Measurements from ENCODE around the gene SECISBP2L.
A peak's percentile ranks its signal among the peaks of the same experiment; 100 is the strongest.

Gene SECISBP2L

GRCh38 chr15:49062900-49063299 lies 16.7 kb upstream of the SECISBP2L start:
- Histone ChIP-seq H3K9me3 (ENCODE audit: low read depth, low read length) (no peaks in the 10 kb centered on the region), H3K36me3 (ENCODE audit: insufficient read depth, low read length) (no peaks in the 10 kb centered on the region), H3K27ac (no peak overlapping the region), H3K9ac (ENCODE audit: insufficient read length) (no peak overlapping the region), H3K4me3 (no peak overlapping the region)
- no peak for DNase-seq (ENCODE audit: low read depth, low spot score)
- no peak for TF ChIP-seq POLR2AphosphoS5 (IDR thresholded peaks at IDR 0.05; ENCODE audit: borderline replicate concordance, low read depth, low read length)
- no peak for TF ChIP-seq EZH2 (IDR thresholded peaks at IDR 0.05)

GRCh38 chr15:49060710-49061495 lies 14.7 kb upstream of the SECISBP2L start:
- no peak overlapping the region for H3K4me3 ChIP-seq
- no peak overlapping the region for H3K27ac ChIP-seq
- DNase-seq (ENCODE audit: low read depth, low spot score): no peak
- H3K36me3 ChIP-seq (ENCODE audit: insufficient read depth, low read length): no peaks in the 10 kb centered on the region
- H3K9ac ChIP-seq (ENCODE audit: insufficient read length): no peak overlapping the region
- TF ChIP-seq FOXP2 (optimal IDR thresholded peaks at IDR 0.05; ENCODE audit: control extremely low read depth, extremely low read length, insufficient read depth) (no peak), POLR2AphosphoS5 (IDR thresholded peaks at IDR 0.05; ENCODE audit: borderline replicate concordance, low read depth, low read length) (no peak), EZH2 (IDR thresholded peaks at IDR 0.05) (no peak)
- no peaks in the 10 kb centered on the region for H3K9me3 ChIP-seq (ENCODE audit: low read depth, low read length)

DNA sequence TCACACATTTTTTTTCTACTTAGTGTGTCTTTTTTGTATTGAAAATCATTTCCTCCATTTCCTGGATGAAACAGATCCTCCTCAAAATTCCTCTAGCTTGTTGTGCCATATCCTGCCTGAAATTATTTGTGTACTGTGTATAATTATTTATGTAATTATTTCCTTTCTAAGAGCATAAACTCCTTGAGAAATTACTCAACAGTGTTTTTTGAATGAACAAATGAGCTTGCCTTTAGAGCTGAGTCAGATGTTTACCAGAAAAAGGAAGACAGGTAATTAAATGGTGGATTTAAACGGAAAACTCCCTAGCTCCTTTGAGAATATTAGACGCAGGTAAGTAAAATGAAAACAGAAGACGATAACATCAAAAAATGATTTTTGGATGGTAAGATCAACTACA lies 13.2 kb upstream of the SECISBP2L start:
- DNase-seq (ENCODE audit: low read depth, low spot score): no peak
- H3K9ac ChIP-seq (ENCODE audit: insufficient read length): no peak overlapping the region
- TF ChIP-seq EZH2 (IDR thresholded peaks at IDR 0.05) (no peak), POLR2AphosphoS5 (IDR thresholded peaks at IDR 0.05; ENCODE audit: borderline replicate concordance, low read depth, low read length) (no peak), FOXP2 (optimal IDR thresholded peaks at IDR 0.05; ENCODE audit: control extremely low read depth, extremely low read length, insufficient read depth) (no peak)
- H3K4me3 ChIP-seq: no peak overlapping the region
- no peaks in the 10 kb centered on the region for H3K9me3 ChIP-seq (ENCODE audit: low read depth, low read length)
- H3K27ac ChIP-seq: no peak overlapping the region
- no peaks in the 10 kb centered on the region for H3K36me3 ChIP-seq (ENCODE audit: insufficient read depth, low read length)

DNA sequence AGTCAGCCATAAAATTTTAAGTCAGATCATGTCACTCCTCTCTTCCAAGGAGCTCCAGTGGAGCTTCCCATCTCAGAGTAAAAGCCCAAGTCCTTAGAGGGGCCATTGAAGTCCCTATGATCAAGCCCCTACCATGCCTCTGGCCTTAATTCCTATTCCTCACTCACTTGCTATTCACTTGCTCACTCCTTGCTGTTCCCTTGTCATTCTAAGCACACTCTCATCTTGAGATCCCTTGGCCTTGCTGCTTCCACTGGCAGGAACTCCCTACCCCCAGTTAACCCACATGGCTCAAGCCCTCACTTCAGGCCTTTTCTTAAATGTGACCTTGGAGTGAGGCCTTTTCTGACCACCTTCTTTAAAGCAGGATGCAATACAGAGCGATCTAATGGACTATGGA lies 12.3 kb upstream of the SECISBP2L start:
- no peak for TF ChIP-seq EZH2 (IDR thresholded peaks at IDR 0.05)
- TF ChIP-seq POLR2AphosphoS5 (IDR thresholded peaks at IDR 0.05; ENCODE audit: borderline replicate concordance, low read depth, low read length): no peak
- TF ChIP-seq FOXP2 (optimal IDR thresholded peaks at IDR 0.05; ENCODE audit: control extremely low read depth, extremely low read length, insufficient read depth): no peak
- Histone ChIP-seq H3K27ac (no peak overlapping the region), H3K4me3 (no peak overlapping the region)

GRCh38 chr15:49055630-49056029 lies 9.4 kb upstream of the SECISBP2L start:
- Histone ChIP-seq H3K9ac (ENCODE audit: insufficient read length) (no peak overlapping the region), H3K9me3 (ENCODE audit: low read depth, low read length) (no peaks in the 10 kb centered on the region), H3K36me3 (ENCODE audit: insufficient read depth, low read length) (no peaks in the 10 kb centered on the region), H3K4me3 (no peak overlapping the region), H3K27ac (no peak overlapping the region)
- no peak for TF ChIP-seq EZH2 (IDR thresholded peaks at IDR 0.05)
- no peak for TF ChIP-seq FOXP2 (optimal IDR thresholded peaks at IDR 0.05; ENCODE audit: control extremely low read depth, extremely low read length, insufficient read depth)
- no peak for TF ChIP-seq POLR2AphosphoS5 (IDR thresholded peaks at IDR 0.05; ENCODE audit: borderline replicate concordance, low read depth, low read length)
- no peak for DNase-seq (ENCODE audit: low read depth, low spot score)

More for the DNA sequence above, 12.3 kb upstream of the SECISBP2L start:
- H3K9me3 ChIP-seq (ENCODE audit: low read depth, low read length): no peaks in the 10 kb centered on the region
- DNase-seq (ENCODE audit: low read depth, low spot score): no peak
- no peak overlapping the region for H3K9ac ChIP-seq (ENCODE audit: insufficient read length)
- no peaks in the 10 kb centered on the region for H3K36me3 ChIP-seq (ENCODE audit: insufficient read depth, low read length)

- Histone ChIP-seq H3K36me3 (ENCODE audit: insufficient read depth, low read length) (no peaks in the 10 kb centered on the region), H3K27ac (no peak overlapping the region), H3K4me3 (no peak overlapping the region), H3K9ac (ENCODE audit: insufficient read length) (no peak overlapping the region), H3K9me3 (ENCODE audit: low read depth, low read length) (no peaks in the 10 kb centered on the region)
- TF ChIP-seq POLR2AphosphoS5 (IDR thresholded peaks at IDR 0.05; ENCODE audit: borderline replicate concordance, low read depth, low read length): no peak
- TF ChIP-seq EZH2 (IDR thresholded peaks at IDR 0.05): no peak
- TF ChIP-seq FOXP2 (optimal IDR thresholded peaks at IDR 0.05; ENCODE audit: control extremely low read depth, extremely low read length, insufficient read depth): no peak
- DNase-seq (ENCODE audit: low read depth, low spot score): no peak
These were observed 6.4 kb upstream of the SECISBP2L start for GRCh38 chr15:49052662-49053061.

GRCh38 chr15:49047456-49047855 lies 1.2 kb upstream of the SECISBP2L start:
- 0 out of 2 replicates have a peak overlapping the region, but pooled peaks have one; percentile 7 for H3K27ac ChIP-seq
- no peak for DNase-seq (ENCODE audit: low read depth, low spot score)
- H3K9ac ChIP-seq (ENCODE audit: insufficient read length): no peak overlapping the region
- no peak for TF ChIP-seq POLR2AphosphoS5 (IDR thresholded peaks at IDR 0.05; ENCODE audit: borderline replicate concordance, low read depth, low read length)
- TF ChIP-seq EZH2 (IDR thresholded peaks at IDR 0.05): no peak
- TF ChIP-seq FOXP2 (optimal IDR thresholded peaks at IDR 0.05; ENCODE audit: control extremely low read depth, extremely low read length, insufficient read depth): no peak
- H3K4me3 ChIP-seq: no peak overlapping the region
- H3K36me3 ChIP-seq (ENCODE audit: insufficient read depth, low read length): no peaks in the 10 kb centered on the region
- no peaks in the 10 kb centered on the region for H3K9me3 ChIP-seq (ENCODE audit: low read depth, low read length)

GRCh38 chr15:49045751-49046219 lies 461 bp downstream of the SECISBP2L start:
- Histone ChIP-seq H3K27ac (no peak overlapping the region), H3K9ac (ENCODE audit: insufficient read length) (peak overlapping the region; percentile 88), H3K4me3 (peak overlapping the region; percentile 97), H3K36me3 (ENCODE audit: insufficient read depth, low read length) (no peaks in the 10 kb centered on the region), H3K9me3 (ENCODE audit: low read depth, low read length) (no peaks in the 10 kb centered on the region)
- DNase-seq (ENCODE audit: low read depth, low spot score): no peak
- TF ChIP-seq FOXP2 (optimal IDR thresholded peaks at IDR 0.05; ENCODE audit: control extremely low read depth, extremely low read length, insufficient read depth): no peak
- no peak for TF ChIP-seq POLR2AphosphoS5 (IDR thresholded peaks at IDR 0.05; ENCODE audit: borderline replicate concordance, low read depth, low read length)
- no peak for TF ChIP-seq EZH2 (IDR thresholded peaks at IDR 0.05)

All from SK-N-MC (cell line).